Measurements from ENCODE around the gene TENM3. TPM values are rescaled to one million over a fixed set of nuclear protein-coding genes. Genes with fewer than 3 reads are reported as not detected.
"Not testable (repeated sequence)": the region's sequence is repeated elsewhere in the genome, so short reads cannot be mapped to it uniquely, and the experiment has no call there.

Gene TENM3
- total and polyA plus RNA-seq, 2 donors (not counting 3 experiments of a cell fraction or from before 2014, with no cell fraction given): 3.2 to 6.2 TPM

DNA sequence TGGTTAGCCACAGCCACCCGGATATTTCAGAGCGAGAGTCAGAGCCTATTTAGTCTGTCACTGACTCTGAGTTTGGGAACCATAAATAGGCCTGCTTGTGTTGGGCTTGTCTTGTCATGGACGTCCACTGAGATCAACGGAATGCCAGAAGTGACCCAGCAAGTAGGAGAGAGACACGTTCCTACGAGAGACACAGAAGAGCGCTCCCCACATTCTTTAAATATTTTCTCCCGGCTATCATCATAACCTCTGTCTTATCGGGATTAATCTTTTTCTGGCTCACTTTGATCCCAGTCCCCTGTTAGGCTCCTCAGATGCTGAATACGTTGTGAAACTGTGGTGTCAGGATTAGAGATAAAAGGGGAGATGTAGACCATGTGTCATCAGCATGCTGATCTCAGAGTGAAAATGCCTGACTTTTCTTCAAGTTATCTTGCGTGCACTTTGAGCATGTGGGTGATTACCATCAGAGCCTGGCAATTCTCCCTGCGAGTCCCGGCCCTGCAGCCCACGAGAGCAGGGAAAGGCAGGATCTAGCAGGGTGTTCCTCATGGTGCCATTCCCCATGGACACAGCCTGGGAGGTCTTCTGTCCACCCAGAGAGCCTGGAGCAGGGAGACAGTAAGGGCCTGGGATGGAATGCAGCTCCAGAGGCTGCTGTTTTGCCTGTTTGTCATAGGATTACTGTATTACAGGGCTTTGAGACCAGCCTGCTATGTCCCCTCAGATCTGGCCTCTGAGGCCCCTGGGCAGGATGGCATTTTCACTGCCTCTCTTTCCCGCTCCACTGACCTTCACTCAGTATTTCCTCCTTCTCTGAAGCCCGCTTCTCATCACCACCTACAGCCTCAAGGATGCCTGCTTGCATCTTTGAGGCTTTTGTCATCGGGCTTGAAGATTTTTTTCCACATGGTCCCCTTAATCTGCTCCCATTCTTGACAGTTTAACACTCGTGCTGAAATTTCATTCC, 2.8 kb upstream of the TENM3 start:
- H3K36me3 ChIP-seq (ENCODE audit: control insufficient read depth in 2 of 2, extremely low read depth in 1 of 2, insufficient read depth in 2 of 2, low read length in 2 of 2): no peaks in the 10 kb centered on the region
- no peak overlapping the region for H3K27ac ChIP-seq (ENCODE audit: insufficient read depth, low read depth, low read length)
- no peaks in the 10 kb centered on the region for H3K4me1 ChIP-seq (ENCODE audit: control insufficient read depth, extremely low read depth, insufficient read depth, low read length)
- H3K27me3 ChIP-seq (ENCODE audit: control insufficient read depth in 2 of 2, insufficient read depth in 2 of 2, low read length in 2 of 2): no peaks in the 10 kb centered on the region
- H3K79me2 ChIP-seq (ENCODE audit: control insufficient read depth, insufficient read depth, low read length): no peaks in the 10 kb centered on the region
- TF ChIP-seq EZH2 (IDR thresholded peaks at IDR 0.05; ENCODE audit: borderline replicate concordance, low read depth, low read length, severe bottlenecking): no peak
- TF ChIP-seq JUN (IDR thresholded peaks at IDR 0.05; ENCODE audit: borderline replicate concordance, insufficient read depth, insufficient read length, low read depth): no peak
- no peak for TF ChIP-seq POLR2A (IDR thresholded peaks at IDR 0.05; ENCODE audit: low read depth, low read length)
- TF ChIP-seq CTCF (IDR thresholded peaks at IDR 0.05; ENCODE audit: extremely low read depth in 1 of 2, insufficient read depth in 1 of 2, low read depth in 1 of 2, low read length in 2 of 2): no peak
- TF ChIP-seq POLR2AphosphoS5 (IDR thresholded peaks at IDR 0.05; ENCODE audit: insufficient read depth, low read depth, low read length): no peak
- no peak for TF ChIP-seq MYC (IDR thresholded peaks at IDR 0.05; ENCODE audit: low read depth, low read length)
- TF ChIP-seq, protein P1, sequence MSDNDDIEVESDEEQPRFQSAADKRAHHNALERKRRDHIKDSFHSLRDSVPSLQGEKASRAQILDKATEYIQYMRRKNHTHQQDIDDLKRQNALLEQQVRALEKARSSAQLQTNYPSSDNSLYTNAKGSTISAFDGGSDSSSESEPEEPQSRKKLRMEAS (IDR thresholded peaks at IDR 0.05; ENCODE audit: insufficient read depth, insufficient read length): no peak
- no peak for TF ChIP-seq FOS (IDR thresholded peaks at IDR 0.05; ENCODE audit: borderline replicate concordance, insufficient read depth, low read length)
- TF ChIP-seq GATA2 (IDR thresholded peaks at IDR 0.05; ENCODE audit: insufficient read depth, insufficient read length, low read depth, low read length): no peak
- FAIRE-seq (no peak), DNase-seq (ENCODE audit: low read depth, low spot score) (no peak)
- intact Hi-C loops (cut with micrococcal nuclease) (no loop called here), dilution Hi-C loops (cut with MboI; ENCODE audit: extremely low pct_ligation_motif_present, low sequenced_read_pairs) (no loop called here)
- H4K20me1 ChIP-seq (replicated peaks; ENCODE audit: control insufficient read depth, extremely low read depth, insufficient read depth, low read length): no peaks in the 10 kb centered on the region
- no peak overlapping the region for H3K4me3 ChIP-seq (replicated peaks in 1 of 3; ENCODE audit: insufficient read depth in 1 of 3, low read depth in 1 of 3, low read length in 3 of 3)
- H3K4me2 ChIP-seq (ENCODE audit: insufficient read depth, low read length): no peak overlapping the region
- ChIA-PET CTCF (no interaction called here), POLR2A (no interaction called here)
- H3K9ac ChIP-seq (replicated peaks; ENCODE audit: extremely low read depth, insufficient read depth, low read length): no peak overlapping the region
- H3K9me1 ChIP-seq (replicated peaks; ENCODE audit: control insufficient read depth, extremely low read depth, insufficient read depth, low read length): no peaks in the 10 kb centered on the region
- no peak overlapping the region for H2AFZ ChIP-seq (ENCODE audit: low read depth, low read length)
- no peaks in the 10 kb centered on the region for H3K9me3 ChIP-seq (replicated peaks; ENCODE audit: control insufficient read depth, insufficient read depth, low read length)
- BruUV-seq (replicated peaks): no TSS peak

DNA sequence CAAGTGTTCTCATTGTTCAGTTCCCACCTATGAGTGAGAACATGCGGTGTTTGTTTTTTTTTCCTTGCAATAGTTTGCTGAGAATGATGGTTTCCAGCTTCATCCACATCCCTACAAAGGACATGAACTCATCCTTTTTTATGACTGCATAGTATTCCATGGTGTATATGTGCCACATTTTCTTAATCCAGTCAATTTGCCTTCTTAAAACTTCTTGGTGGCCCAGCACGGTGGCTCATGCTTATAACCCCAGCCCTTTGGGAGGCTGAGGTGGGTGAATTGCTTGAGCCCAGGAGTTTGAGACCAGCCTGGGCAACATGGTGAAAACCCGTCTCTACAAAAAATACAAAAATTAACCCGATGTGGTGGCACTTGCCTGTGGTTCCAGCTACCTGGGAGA, 942 bp upstream of the TENM3 start:
- H4K20me1 ChIP-seq (replicated peaks; ENCODE audit: control insufficient read depth, extremely low read depth, insufficient read depth, low read length); H3K79me2 ChIP-seq (ENCODE audit: control insufficient read depth, insufficient read depth, low read length); H3K27me3 ChIP-seq (ENCODE audit: control insufficient read depth in 2 of 2, insufficient read depth in 2 of 2, low read length in 2 of 2); H3K4me2 ChIP-seq (ENCODE audit: insufficient read depth, low read length); H3K36me3 ChIP-seq (ENCODE audit: control insufficient read depth in 2 of 2, extremely low read depth in 1 of 2, insufficient read depth in 2 of 2, low read length in 2 of 2); dilution Hi-C loops (cut with MboI; ENCODE audit: extremely low pct_ligation_motif_present, low sequenced_read_pairs); CTCF ChIA-PET; H3K9me1 ChIP-seq (replicated peaks; ENCODE audit: control insufficient read depth, extremely low read depth, insufficient read depth, low read length); H2AFZ ChIP-seq (ENCODE audit: low read depth, low read length); BruUV-seq (replicated peaks); H3K27ac ChIP-seq (ENCODE audit: insufficient read depth, low read depth, low read length); POLR2A ChIA-PET; FAIRE-seq; H3K9ac ChIP-seq (replicated peaks; ENCODE audit: extremely low read depth, insufficient read depth, low read length); DNase-seq (ENCODE audit: low read depth, low spot score); H3K4me1 ChIP-seq (ENCODE audit: control insufficient read depth, extremely low read depth, insufficient read depth, low read length); H3K9me3 ChIP-seq (replicated peaks; ENCODE audit: control insufficient read depth, insufficient read depth, low read length); intact Hi-C loops (cut with micrococcal nuclease); H3K4me3 ChIP-seq (replicated peaks in 1 of 3; ENCODE audit: insufficient read depth in 1 of 3, low read depth in 1 of 3, low read length in 3 of 3): not testable (repeated sequence)
